CD4-positive, alpha-beta T cell treated with Interleukin-2 at 100 ng/mL for 4 hours (primary cell): ENCODE data around the gene CASP4.
"Not testable (repeated sequence)": the region's sequence is repeated elsewhere in the genome, so short reads cannot be mapped to it uniquely, and the experiment has no call there.

Experiments
- DNase-seq: peaks from one replicate; pipeline ENCODE4 v3.0.0-alpha.2; 2020; ENCODE audit warnings: low spot score

CASP4 gene

DNA sequence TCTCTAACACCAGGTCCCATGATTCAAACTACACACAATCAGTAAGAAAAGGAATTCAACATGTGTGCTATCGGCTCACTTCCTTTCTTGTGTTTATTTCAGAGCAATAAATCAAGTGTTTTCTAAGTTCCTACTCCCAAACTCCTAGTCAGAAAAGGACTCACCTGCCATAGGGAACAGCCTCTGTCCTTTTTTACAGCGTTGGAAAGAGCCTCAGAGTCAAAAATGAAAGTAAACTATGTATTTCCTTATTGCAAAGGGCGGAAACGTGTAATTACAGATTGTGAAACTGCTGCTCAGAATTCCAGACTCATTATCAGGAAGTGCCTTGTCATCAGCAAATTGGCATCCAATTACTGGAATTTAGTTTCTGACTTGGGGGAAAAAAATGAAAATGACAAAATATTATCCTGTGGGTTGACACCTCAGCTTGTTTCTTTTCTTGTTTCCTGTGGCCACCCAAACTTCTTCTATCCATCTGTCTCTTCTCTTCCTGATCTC is at the start of gene CASP4:
CASP4 (minus strand) TSS at position 220 of the 501 bp plus-strand sequence; CDS start at position 171, 49 bp downstream.
- DNase-seq: peak; percentile 70

- no peak for DNase-seq
Observed at GRCh38 chr11:105007463-105007862, 39.1 kb upstream of the CASP4 start.

GRCh38 chr11:105005451-105005845 is 37.1 kb upstream of the CASP4 start:
- DNase-seq: no peak

DNA sequence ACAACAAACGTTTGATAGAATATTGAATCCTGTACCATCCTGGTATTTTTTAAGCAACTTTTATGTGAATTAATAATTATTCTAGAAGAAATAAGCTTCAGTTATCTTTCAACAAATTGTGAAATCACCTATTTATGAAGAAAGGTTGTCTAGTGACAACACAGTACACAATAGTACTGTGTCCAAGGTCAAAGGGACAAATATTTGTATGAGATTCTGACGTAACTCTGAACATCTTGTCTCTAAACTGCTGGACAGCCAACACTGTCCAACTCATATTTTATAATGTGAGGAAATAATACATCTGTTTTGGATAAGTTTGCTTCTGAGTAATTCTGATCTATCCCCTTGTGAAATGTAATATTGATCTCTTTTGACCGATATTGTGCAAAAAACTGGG is 35.6 kb upstream of the CASP4 start:
- no peak for DNase-seq

DNA sequence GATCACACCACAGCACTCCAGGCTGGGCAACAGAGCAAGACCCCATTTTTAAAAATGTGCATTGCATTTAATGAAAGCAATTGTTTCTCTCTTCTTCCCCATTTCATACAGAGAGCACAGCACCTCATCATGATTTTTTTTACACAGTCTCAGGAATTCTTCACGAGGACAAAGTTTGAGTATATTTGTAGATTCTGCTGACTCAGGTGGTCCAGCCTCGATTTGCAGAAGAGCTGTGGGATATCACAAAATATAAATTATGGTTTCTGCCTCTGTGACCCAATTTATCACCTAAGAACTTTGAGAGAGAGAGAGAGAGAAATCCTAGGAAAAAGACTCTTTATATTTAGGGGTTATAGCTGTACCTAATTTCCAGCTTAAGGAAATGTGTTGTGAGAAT is 34.8 kb upstream of the CASP4 start:
- DNase-seq: no peak

- DNase-seq: peak; percentile 72
Observed at GRCh38 chr11:105000797-105001196, 32.4 kb upstream of the CASP4 start.

- DNase-seq: no peak
Observed at GRCh38 chr11:105000167-105000566, 31.8 kb upstream of the CASP4 start.

- DNase-seq: no peak
Observed at GRCh38 chr11:104999721-105000120, 31.3 kb upstream of the CASP4 start.

- no peak for DNase-seq
Observed at GRCh38 chr11:104997288-104997687, 28.9 kb upstream of the CASP4 start.

- no peak for DNase-seq
Observed at GRCh38 chr11:104995001-104995408, 26.6 kb upstream of the CASP4 start.

DNA sequence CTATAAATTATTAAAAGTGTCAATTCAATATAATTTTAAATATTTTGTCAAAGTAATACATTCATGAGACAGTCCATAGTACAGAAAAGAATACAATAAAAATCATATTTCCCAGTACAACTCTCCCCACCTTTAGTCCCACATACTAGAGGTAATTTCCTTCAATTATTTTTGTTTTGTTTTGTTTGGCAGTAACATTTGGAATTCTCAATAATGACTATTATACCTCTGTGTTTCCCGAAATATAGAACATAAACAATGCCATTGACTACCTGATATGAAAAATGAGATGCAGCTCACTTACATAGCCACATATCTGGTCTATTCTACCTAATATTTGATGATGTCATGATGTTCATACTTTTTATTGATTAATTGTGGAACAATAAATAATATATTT is 24.4 kb upstream of the CASP4 start:
- no peak for DNase-seq

GRCh38 chr11:104991994-104992393 is 23.6 kb upstream of the CASP4 start:
- no peak for DNase-seq

DNA sequence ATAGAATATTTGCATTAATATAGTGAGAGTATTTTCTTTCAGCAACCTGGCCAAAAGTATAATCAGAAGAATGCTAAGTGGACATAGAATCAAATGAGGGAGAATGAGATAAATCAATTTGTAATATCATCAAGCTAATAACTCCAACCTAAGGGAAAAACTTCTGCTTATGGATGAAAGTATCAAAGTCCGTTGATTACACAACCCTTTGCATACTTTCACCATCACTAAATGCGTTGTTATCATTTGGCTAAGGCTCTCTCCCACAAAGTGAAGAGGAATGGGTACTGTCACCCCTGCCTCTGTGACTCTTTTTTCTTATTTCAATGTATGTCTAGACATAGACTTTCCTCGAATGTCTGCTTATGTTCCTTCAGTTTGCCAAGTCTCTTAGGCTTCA is 16.4 kb upstream of the CASP4 start:
- DNase-seq: no peak

DNA sequence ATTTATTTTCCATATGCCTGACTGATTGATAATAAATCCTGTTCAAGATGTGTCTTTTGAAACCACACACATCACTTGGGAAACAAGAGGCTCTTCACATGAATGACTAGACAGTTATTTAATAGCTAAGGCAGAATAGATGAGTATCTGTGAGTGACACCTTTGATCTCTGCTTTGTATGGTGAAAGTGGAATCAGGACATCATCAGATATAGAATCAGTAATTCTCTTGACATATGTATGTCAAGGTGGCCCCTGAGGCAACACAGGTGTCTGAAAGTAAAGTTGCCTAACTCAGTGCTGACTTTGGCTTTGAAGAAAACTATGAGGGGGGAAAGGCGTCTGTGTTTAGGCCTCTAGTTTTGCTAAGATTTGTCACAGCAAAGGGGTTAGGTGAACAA is 11.5 kb upstream of the CASP4 start:
- DNase-seq: no peak

- no peak for DNase-seq
Observed at GRCh38 chr11:104973616-104974015, 5.2 kb upstream of the CASP4 start.

DNA sequence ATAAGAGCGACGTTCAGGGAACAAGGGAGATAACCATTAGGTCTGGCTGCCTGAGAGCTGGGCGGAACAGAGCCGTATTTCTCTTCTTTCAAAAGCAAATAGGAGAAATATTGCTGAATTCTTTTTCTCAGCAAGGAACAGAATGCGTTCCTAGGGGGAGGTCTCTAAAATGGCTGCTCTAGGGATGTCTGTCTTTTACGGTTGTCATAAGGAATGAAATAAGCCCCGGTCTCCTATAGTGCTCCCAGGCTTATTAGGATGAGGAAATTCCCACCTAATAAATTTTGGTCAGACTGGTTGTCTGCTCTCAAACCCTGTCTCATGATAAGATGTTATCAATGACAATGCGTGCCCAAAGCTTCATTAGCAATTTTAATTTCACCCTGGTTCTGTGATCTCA is 4.5 kb upstream of the CASP4 start:
- not testable (repeated sequence) for DNase-seq

DNA sequence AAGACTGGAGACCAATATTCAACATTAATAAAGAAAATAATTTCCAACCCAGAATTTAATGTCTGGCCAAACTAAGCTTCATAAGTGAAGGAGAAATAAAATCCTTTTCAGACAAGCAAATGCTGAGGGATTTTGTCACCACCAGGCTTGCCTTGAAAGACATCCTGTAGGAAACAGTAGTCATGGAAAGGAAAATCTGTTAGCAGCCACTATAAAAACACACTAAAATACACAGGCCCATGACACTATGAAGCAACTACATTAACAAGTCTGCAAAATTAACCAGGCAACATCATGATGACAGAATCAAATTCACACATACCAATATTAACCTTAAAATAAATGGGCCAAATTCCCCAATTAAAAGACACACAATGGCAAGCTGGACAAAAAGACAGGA is 2.4 kb upstream of the CASP4 start:
- DNase-seq: no peak

DNA sequence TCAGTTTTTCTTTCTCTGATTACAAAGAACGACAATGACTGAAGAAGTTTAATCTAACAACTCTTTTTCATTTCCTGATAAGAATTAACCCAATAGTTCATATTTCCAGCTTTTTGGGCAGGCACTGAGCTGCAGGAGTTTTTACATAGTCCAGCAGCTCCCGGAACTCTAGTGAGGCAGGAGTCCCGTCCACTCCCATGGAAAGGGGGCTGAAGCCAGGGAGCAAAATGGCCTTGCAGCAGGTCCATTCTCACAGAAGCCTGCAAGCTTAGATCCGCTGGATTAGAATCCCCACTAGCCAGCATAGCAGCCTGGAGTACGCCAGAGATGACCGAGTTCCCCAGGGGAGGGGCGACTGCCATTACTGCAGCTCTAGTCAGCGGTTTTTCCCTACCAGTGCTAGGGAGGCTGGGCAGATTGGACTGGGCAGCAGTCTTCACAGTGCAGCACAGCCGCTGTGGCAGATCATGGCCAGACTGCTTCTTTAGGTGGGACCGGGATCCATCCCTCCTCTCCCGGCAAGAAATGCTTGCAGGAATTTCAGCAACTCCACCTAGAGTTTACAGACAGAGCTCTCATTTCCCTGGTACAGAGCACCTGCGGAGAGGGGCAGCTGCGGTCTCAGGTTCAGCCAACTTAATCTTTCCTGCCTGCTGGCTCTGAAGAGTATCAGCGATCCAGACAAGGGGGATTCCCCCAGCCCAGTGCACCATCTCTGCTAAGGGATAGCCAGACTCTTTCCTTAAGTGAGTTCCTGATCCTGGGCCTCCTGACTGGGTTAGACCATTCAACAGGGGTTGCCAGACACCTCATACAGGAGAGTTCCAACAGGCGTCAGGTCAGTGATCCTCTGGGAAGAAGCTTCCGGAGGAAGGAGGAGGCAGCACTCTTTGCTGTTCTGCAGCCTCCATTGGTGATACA is 742 bp upstream of the CASP4 start:
- no peak for DNase-seq

DNA sequence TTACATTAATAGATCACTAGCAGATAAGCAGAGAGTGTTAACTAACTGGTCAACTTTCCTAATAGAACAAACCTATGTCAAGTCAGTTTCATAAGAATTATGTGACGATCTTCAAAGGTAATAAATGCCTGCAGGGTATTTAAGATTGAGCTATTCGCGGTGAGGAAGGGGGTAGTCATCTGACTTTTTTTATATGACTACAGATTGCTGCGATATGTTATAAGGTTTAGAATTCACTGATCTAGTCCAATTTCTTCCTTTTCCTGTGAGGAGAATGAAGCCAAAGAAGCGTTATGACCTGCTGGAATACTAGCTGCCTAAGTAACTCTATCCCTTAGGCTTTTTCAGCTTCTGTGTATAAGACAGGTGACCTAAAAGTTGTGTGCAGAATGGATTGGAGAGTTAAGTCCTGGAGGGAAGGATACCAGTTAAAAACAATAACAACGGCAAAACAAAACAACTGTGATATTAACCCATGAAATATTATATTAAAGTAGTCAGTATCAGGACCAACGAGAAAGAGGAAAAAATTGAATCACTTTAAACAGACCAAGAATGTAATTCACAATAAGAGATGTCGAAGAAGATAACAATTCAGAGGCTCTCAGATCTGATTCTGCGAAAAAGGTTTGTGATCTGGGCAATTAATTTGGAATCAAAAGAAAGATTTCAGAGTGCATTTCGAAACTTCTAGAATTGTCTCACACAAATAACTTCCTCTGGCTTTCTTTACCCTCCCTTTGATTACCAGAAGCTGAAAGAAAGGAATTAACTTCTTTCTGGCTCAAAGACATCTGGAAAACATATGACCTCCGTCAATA is 630 bp downstream of the CASP4 start:
- DNase-seq: peak; percentile 49

DNA sequence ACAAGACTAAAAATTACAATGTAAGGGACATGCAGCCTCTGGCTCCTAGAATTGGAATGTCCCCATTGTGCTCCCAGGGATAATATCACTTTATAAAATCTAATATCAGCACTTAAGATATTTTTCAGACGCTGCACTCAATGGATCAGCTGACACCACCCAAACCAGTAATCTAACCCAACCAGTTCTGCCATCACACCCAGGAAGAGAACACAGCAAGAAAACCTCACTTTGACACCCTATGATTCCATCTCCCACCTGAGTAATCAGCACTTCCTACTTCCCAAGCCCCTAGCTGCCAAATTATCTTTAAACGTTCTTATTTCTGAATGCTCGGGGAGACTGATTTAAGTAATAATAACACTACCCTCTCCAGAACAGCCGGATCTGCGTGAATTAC is 2.6 kb downstream of the CASP4 start:
- no peak for DNase-seq

- DNase-seq: no peak
Observed at GRCh38 chr11:104964247-104964646, 4.1 kb downstream of the CASP4 start.

GRCh38 chr11:104962852-104963251 is 5.5 kb downstream of the CASP4 start:
- no peak for DNase-seq

DNA sequence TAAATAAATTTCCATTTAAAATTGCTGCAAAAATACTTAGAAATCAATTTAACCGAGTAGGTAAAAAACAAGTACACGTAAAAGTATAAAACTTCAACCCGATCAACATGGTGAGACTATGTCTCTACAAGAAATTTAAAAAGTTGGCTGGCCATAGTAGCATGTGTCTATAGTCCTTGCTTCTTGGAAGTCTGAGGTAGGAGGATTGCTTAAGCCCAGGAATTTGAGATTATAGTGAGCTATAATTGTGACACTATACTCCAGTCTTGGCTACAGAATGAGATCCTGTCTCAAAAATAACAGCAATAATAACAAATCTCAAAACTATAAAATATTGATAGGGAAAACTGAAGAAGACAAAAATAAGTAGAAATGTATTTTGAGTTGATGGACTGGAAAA is 11.1 kb downstream of the CASP4 start:
- DNase-seq: no peak
